ENCODE results near the gene BRD7.

Gene BRD7

GRCh38 chr16:50293041-50293783 lies 75.6 kb downstream of the BRD7 start:
- no peak for DNase-seq (ENCODE audit: low read depth in 3 of 3, low spot score in 1 of 3)

GRCh38 chr16:50292566-50292948 lies 76.2 kb downstream of the BRD7 start:
- no peak for DNase-seq (ENCODE audit: low read depth in 3 of 3, low spot score in 1 of 3)

GRCh38 chr16:50291719-50292565 lies 76.8 kb downstream of the BRD7 start:
- no peak for DNase-seq (ENCODE audit: low read depth in 3 of 3, low spot score in 1 of 3)

GRCh38 chr16:50290856-50291255 lies 77.9 kb downstream of the BRD7 start:
- DNase-seq (ENCODE audit: low read depth in 3 of 3, low spot score in 1 of 3), result no peak

GRCh38 chr16:50289950-50290764 lies 78.6 kb downstream of the BRD7 start:
- no peak for DNase-seq (ENCODE audit: low read depth in 3 of 3, low spot score in 1 of 3)

- no peak for DNase-seq (ENCODE audit: low read depth in 3 of 3, low spot score in 1 of 3)
Observed at GRCh38 chr16:50288920-50289319, 79.9 kb downstream of the BRD7 start.

- no peak for DNase-seq (ENCODE audit: low read depth in 3 of 3, low spot score in 1 of 3)
Observed at GRCh38 chr16:50288026-50288425, 80.8 kb downstream of the BRD7 start.

GRCh38 chr16:50286681-50287080 lies 82.1 kb downstream of the BRD7 start:
- DNase-seq (ENCODE audit: low read depth in 3 of 3, low spot score in 1 of 3), result no peak

GRCh38 chr16:50285406-50286003 lies 83.3 kb downstream of the BRD7 start:
- DNase-seq (ENCODE audit: low read depth in 3 of 3, low spot score in 1 of 3), result no peak

- DNase-seq (ENCODE audit: low read depth in 3 of 3, low spot score in 1 of 3), result no peak
Observed at GRCh38 chr16:50284131-50284911, 84.5 kb downstream of the BRD7 start.

GRCh38 chr16:50282955-50283631 lies 85.7 kb downstream of the BRD7 start:
- no peak for DNase-seq (ENCODE audit: low read depth in 3 of 3, low spot score in 1 of 3)

GRCh38 chr16:50282010-50282538 lies 86.7 kb downstream of the BRD7 start:
- DNase-seq (ENCODE audit: low read depth in 3 of 3, low spot score in 1 of 3), result peak in 1 of 3 donors; percentile 48

GRCh38 chr16:50281391-50282009 lies 87.3 kb downstream of the BRD7 start:
- no peak for DNase-seq (ENCODE audit: low read depth in 3 of 3, low spot score in 1 of 3)

- DNase-seq (ENCODE audit: low read depth in 3 of 3, low spot score in 1 of 3), result no peak
Observed at GRCh38 chr16:50280932-50281331, 87.9 kb downstream of the BRD7 start.

GRCh38 chr16:50279504-50279865 lies 89.3 kb downstream of the BRD7 start:
- DNase-seq (ENCODE audit: low read depth in 3 of 3, low spot score in 1 of 3), result no peak

GRCh38 chr16:50278251-50278650 lies 90.5 kb downstream of the BRD7 start:
- no peak for DNase-seq (ENCODE audit: low read depth in 3 of 3, low spot score in 1 of 3)

GRCh38 chr16:50276801-50277555 lies 91.8 kb downstream of the BRD7 start:
- no peak for DNase-seq (ENCODE audit: low read depth in 3 of 3, low spot score in 1 of 3)

GRCh38 chr16:50276326-50276640 lies 92.5 kb downstream of the BRD7 start:
- no peak for DNase-seq (ENCODE audit: low read depth in 3 of 3, low spot score in 1 of 3)

Data from stimulated activated CD4-positive, alpha-beta T cell treated with anti-CD3 and anti-CD28 coated beads, TNF-alpha, amount 100 ng/mL, for 1 hour (primary cell).